Measurements from ENCODE around the gene ANKRD7.
"Not testable (repeated sequence)": the region's sequence is repeated elsewhere in the genome, so short reads cannot be mapped to it uniquely, and the experiment has no call there.

The ANKRD7 gene

GRCh38 chr7:118239014-118239413 lies 14.5 kb downstream of the ANKRD7 start:
- H3K9me3 ChIP-seq (ENCODE audit: control insufficient read depth, low read length): no peaks in the 10 kb centered on the region
- H3K36me3 ChIP-seq (ENCODE audit: control insufficient read depth, insufficient read depth, low read length, severe bottlenecking): no peaks in the 10 kb centered on the region
- no peak for DNase-seq (ENCODE audit: low read depth)
- no peaks in the 10 kb centered on the region for H3K4me1 ChIP-seq (ENCODE audit: control insufficient read depth, insufficient read depth, low read length)
- H3K4me3 ChIP-seq (ENCODE audit: low read length): no peak overlapping the region
- H3K9ac ChIP-seq (ENCODE audit: low read length): no peak overlapping the region
- H3K27me3 ChIP-seq (replicated peaks; ENCODE audit: control insufficient read depth, insufficient read depth, low read length): no peaks in the 10 kb centered on the region

GRCh38 chr7:118240320-118240719 lies 15.8 kb downstream of the ANKRD7 start:
- H3K9me3 ChIP-seq (ENCODE audit: control insufficient read depth, low read length); H3K36me3 ChIP-seq (ENCODE audit: control insufficient read depth, insufficient read depth, low read length, severe bottlenecking); H3K27me3 ChIP-seq (replicated peaks; ENCODE audit: control insufficient read depth, insufficient read depth, low read length); H3K4me1 ChIP-seq (ENCODE audit: control insufficient read depth, insufficient read depth, low read length); DNase-seq (ENCODE audit: low read depth); H3K4me3 ChIP-seq (ENCODE audit: low read length); H3K9ac ChIP-seq (ENCODE audit: low read length): not testable (repeated sequence)

- H3K4me3 ChIP-seq (ENCODE audit: low read length): no peak overlapping the region
- no peaks in the 10 kb centered on the region for H3K36me3 ChIP-seq (ENCODE audit: control insufficient read depth, insufficient read depth, low read length, severe bottlenecking)
- DNase-seq (ENCODE audit: low read depth): no peak
- no peaks in the 10 kb centered on the region for H3K4me1 ChIP-seq (ENCODE audit: control insufficient read depth, insufficient read depth, low read length)
- no peaks in the 10 kb centered on the region for H3K9me3 ChIP-seq (ENCODE audit: control insufficient read depth, low read length)
- no peaks in the 10 kb centered on the region for H3K27me3 ChIP-seq (replicated peaks; ENCODE audit: control insufficient read depth, insufficient read depth, low read length)
- H3K9ac ChIP-seq (ENCODE audit: low read length): no peak overlapping the region
These were observed 19.2 kb downstream of the ANKRD7 start for GRCh38 chr7:118243695-118244094.

- H3K4me3 ChIP-seq (ENCODE audit: low read length): no peak overlapping the region
- no peaks in the 10 kb centered on the region for H3K27me3 ChIP-seq (replicated peaks; ENCODE audit: control insufficient read depth, insufficient read depth, low read length)
- DNase-seq (ENCODE audit: low read depth): no peak
- no peaks in the 10 kb centered on the region for H3K36me3 ChIP-seq (ENCODE audit: control insufficient read depth, insufficient read depth, low read length, severe bottlenecking)
- no peak overlapping the region for H3K9ac ChIP-seq (ENCODE audit: low read length)
- H3K4me1 ChIP-seq (ENCODE audit: control insufficient read depth, insufficient read depth, low read length): no peaks in the 10 kb centered on the region
- H3K9me3 ChIP-seq (ENCODE audit: control insufficient read depth, low read length): no peaks in the 10 kb centered on the region
These were observed 20.9 kb downstream of the ANKRD7 start for GRCh38 chr7:118245267-118246040.

GRCh38 chr7:118250860-118251494 lies 26.5 kb downstream of the ANKRD7 start:
- H3K36me3 ChIP-seq (ENCODE audit: control insufficient read depth, insufficient read depth, low read length, severe bottlenecking): no peaks in the 10 kb centered on the region
- no peaks in the 10 kb centered on the region for H3K4me1 ChIP-seq (ENCODE audit: control insufficient read depth, insufficient read depth, low read length)
- H3K9me3 ChIP-seq (ENCODE audit: control insufficient read depth, low read length): no peaks in the 10 kb centered on the region
- H3K9ac ChIP-seq (ENCODE audit: low read length): no peak overlapping the region
- H3K27me3 ChIP-seq (replicated peaks; ENCODE audit: control insufficient read depth, insufficient read depth, low read length): no peaks in the 10 kb centered on the region
- peak; percentile 21 for DNase-seq (ENCODE audit: low read depth)
- H3K4me3 ChIP-seq (ENCODE audit: low read length): no peak overlapping the region

DNA sequence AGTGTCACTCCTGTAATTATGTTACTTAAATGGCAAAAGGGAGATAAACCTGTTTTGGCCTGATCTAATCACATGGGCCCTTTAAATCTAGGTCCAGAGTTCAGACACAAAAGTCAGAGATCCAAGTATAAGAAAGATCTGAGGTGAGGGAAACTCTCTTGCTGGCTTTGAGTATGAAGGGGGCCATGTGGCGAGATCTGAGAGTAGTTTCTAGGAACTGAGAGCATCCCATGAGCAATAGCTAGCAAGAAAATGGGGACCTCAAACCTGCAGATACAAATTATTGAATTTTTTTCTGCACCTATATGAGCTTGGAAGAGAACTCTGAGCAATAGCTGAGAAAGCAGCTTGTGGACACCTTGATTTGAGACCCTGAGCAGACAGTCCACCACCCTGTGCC lies 27.6 kb downstream of the ANKRD7 start:
- Histone ChIP-seq H3K9ac (ENCODE audit: low read length) (no peak overlapping the region), H3K36me3 (ENCODE audit: control insufficient read depth, insufficient read depth, low read length, severe bottlenecking) (no peaks in the 10 kb centered on the region), H3K4me3 (ENCODE audit: low read length) (no peak overlapping the region), H3K4me1 (ENCODE audit: control insufficient read depth, insufficient read depth, low read length) (no peaks in the 10 kb centered on the region), H3K27me3 (replicated peaks; ENCODE audit: control insufficient read depth, insufficient read depth, low read length) (no peaks in the 10 kb centered on the region), H3K9me3 (ENCODE audit: control insufficient read depth, low read length) (no peaks in the 10 kb centered on the region)
- no peak for DNase-seq (ENCODE audit: low read depth)

DNA sequence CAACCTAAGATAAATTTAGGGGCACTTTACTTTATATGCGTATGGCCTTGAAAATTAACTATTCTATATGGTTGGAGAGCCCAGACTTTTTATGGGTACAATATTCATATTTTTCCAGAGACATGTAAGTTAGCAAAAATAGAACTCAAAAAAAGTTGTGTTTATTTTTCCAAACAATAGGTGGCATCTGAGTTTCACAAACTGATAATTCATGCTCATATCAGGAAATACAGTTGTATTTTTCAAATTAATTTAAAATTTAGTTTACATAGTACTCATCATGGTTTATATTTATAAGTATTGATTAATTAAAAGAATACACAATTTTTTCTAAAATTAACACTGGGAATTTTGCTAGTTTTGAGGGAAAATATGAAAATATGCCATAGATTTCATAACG lies 34.6 kb downstream of the ANKRD7 start:
- no peaks in the 10 kb centered on the region for H3K36me3 ChIP-seq (ENCODE audit: control insufficient read depth, insufficient read depth, low read length, severe bottlenecking)
- H3K9ac ChIP-seq (ENCODE audit: low read length): no peak overlapping the region
- DNase-seq (ENCODE audit: low read depth): peak; percentile 5
- H3K4me3 ChIP-seq (ENCODE audit: low read length): no peak overlapping the region
- no peaks in the 10 kb centered on the region for H3K9me3 ChIP-seq (ENCODE audit: control insufficient read depth, low read length)
- no peaks in the 10 kb centered on the region for H3K27me3 ChIP-seq (replicated peaks; ENCODE audit: control insufficient read depth, insufficient read depth, low read length)
- H3K4me1 ChIP-seq (ENCODE audit: control insufficient read depth, insufficient read depth, low read length): no peaks in the 10 kb centered on the region

GRCh38 chr7:118264836-118265235 lies 40.3 kb downstream of the ANKRD7 start:
- H3K9me3 ChIP-seq (ENCODE audit: control insufficient read depth, low read length): no peaks in the 10 kb centered on the region
- H3K9ac ChIP-seq (ENCODE audit: low read length): no peak overlapping the region
- no peaks in the 10 kb centered on the region for H3K36me3 ChIP-seq (ENCODE audit: control insufficient read depth, insufficient read depth, low read length, severe bottlenecking)
- no peaks in the 10 kb centered on the region for H3K27me3 ChIP-seq (replicated peaks; ENCODE audit: control insufficient read depth, insufficient read depth, low read length)
- H3K4me3 ChIP-seq (ENCODE audit: low read length): no peak overlapping the region
- DNase-seq (ENCODE audit: low read depth): no peak
- H3K4me1 ChIP-seq (ENCODE audit: control insufficient read depth, insufficient read depth, low read length): no peaks in the 10 kb centered on the region

DNA sequence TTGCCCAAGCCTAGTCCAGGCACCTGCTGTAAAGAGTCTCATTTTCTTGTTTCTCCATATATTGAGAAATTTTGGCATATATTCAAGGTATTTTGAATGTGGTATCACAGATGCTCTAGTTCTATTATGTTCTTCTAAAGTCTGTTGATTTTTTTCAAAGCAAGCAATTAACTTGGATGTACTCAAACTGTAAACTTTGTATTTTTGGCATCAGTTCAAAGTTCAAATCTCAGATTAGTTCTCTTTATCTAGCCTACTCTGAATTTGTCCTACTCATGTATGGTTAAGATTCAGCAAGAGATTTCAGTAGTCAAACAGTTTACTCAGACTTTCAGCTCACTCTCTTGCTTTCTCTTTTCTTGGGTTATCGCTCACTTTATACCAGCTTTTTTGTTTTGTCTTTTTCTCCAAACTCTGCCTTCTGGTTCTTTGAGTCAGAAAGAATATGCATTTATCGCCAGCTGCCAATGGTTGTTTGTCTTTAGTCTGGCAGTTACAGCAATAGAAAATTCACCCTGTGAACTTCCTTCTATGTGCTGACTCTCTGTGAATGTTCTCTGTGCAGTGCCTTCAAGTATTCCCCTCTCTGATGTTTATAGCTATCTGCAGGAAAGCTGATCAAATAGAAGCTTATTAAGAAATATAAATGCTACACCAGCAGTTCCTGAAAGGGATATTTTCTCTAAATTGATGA lies 56.0 kb downstream of the ANKRD7 start:
- no peaks in the 10 kb centered on the region for H3K36me3 ChIP-seq (ENCODE audit: control insufficient read depth, insufficient read depth, low read length, severe bottlenecking)
- no peak for DNase-seq (ENCODE audit: low read depth)
- H3K4me3 ChIP-seq (ENCODE audit: low read length): no peak overlapping the region
- H3K9me3 ChIP-seq (ENCODE audit: control insufficient read depth, low read length): no peaks in the 10 kb centered on the region
- no peaks in the 10 kb centered on the region for H3K27me3 ChIP-seq (replicated peaks; ENCODE audit: control insufficient read depth, insufficient read depth, low read length)
- no peaks in the 10 kb centered on the region for H3K4me1 ChIP-seq (ENCODE audit: control insufficient read depth, insufficient read depth, low read length)
- no peak overlapping the region for H3K9ac ChIP-seq (ENCODE audit: low read length)

DNA sequence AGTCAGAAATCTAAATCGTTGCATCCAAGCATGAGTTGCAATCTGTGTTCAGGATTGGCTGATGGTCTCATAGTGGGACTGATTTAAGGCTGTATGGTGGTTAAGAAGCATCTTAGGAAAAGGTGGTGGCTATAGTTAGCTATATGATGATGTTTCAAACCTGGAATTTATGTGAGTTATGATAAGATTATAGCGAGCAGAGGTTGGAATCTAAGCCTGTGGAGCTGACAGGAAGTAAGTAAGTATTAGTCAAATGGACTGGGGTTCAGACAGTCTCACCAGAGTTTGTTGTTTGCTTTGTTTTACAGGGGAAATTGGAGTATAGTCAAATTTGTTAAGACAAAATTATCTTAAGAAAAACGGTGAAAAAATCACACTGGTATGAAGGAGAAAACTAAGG lies 56.7 kb downstream of the ANKRD7 start:
- Histone ChIP-seq H3K9me3 (ENCODE audit: control insufficient read depth, low read length) (no peaks in the 10 kb centered on the region), H3K4me3 (ENCODE audit: low read length) (no peak overlapping the region), H3K27me3 (replicated peaks; ENCODE audit: control insufficient read depth, insufficient read depth, low read length) (no peaks in the 10 kb centered on the region), H3K4me1 (ENCODE audit: control insufficient read depth, insufficient read depth, low read length) (no peaks in the 10 kb centered on the region), H3K36me3 (ENCODE audit: control insufficient read depth, insufficient read depth, low read length, severe bottlenecking) (no peaks in the 10 kb centered on the region), H3K9ac (ENCODE audit: low read length) (no peak overlapping the region)
- DNase-seq (ENCODE audit: low read depth): no peak

DNA sequence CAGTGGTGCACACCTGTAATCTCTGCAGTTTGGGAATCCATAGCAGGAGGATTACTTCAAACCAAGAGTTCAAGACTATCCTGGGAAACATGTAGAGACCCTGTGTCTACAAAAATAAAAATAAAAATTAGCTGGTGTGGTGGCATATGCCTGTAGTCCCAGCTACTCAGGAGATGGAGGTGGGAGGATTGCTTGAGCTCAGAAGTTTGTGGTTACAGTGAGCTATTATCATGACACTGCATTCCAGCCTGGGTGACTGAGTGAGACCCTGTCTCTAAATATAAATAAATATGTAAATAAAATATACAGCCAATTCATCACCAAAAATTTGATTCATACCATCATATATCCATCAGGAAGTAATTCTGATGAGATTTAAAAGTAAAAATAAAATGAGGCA lies 60.9 kb downstream of the ANKRD7 start:
- Histone ChIP-seq H3K36me3 (ENCODE audit: control insufficient read depth, insufficient read depth, low read length, severe bottlenecking) (no peaks in the 10 kb centered on the region), H3K4me1 (ENCODE audit: control insufficient read depth, insufficient read depth, low read length) (no peaks in the 10 kb centered on the region), H3K4me3 (ENCODE audit: low read length) (no peak overlapping the region), H3K9me3 (ENCODE audit: control insufficient read depth, low read length) (no peaks in the 10 kb centered on the region), H3K27me3 (replicated peaks; ENCODE audit: control insufficient read depth, insufficient read depth, low read length) (no peaks in the 10 kb centered on the region), H3K9ac (ENCODE audit: low read length) (no peak overlapping the region)
- no peak for DNase-seq (ENCODE audit: low read depth)

Data from adipocyte (in vitro differentiated cells).